Prostate gland (tissue), 2 donors: Measurements from ENCODE around the gene PRKD1. TPM values are rescaled to one million over a fixed set of nuclear protein-coding genes. Genes with fewer than 3 reads are reported as not detected.
A peak's percentile ranks its signal among the peaks of the same experiment; 100 is the strongest.

Source experiments
- DNase-seq: peaks from one replicate; pipeline ENCODE4 v3.0.0-alpha.2; 2019; ENCODE audit warnings: low spot score
- H3K27ac ChIP-seq, 2 donors: fragments of 200-600 bp; sonication (generic); 2 replicates each; pipeline ENCODE4 v1.5.1; 2017 to 2019
- H3K27me3 ChIP-seq: fragments of 200-600 bp; sonication (generic); replicated peaks from 2 replicates; pipeline ENCODE4 v1.5.1; 2019; ENCODE audit not compliant: insufficient read depth
- H3K36me3 ChIP-seq, 2 donors: fragments of 200-600 bp; sonication (generic); 1 replicate in 1 of 2; 2 replicates in 1 of 2; pipeline versions ENCODE4 v1.5.1 to v1.8.1; 2017 to 2019
- H3K4me1 ChIP-seq: fragments of 200-600 bp; sonication (generic); replicated peaks from 2 replicates; pipeline ENCODE4 v1.5.1; 2019
- H3K4me3 ChIP-seq, 2 donors: fragments of 200-600 bp; sonication (generic); 2 replicates each; pipeline ENCODE4 v1.5.1; 2017 to 2019
- H3K9me3 ChIP-seq: fragments of 200-600 bp; sonication (generic); 2 replicates; pipeline ENCODE4 v1.5.1; 2017
- POLR2A ChIP-seq: fragments of 450-650 bp; IDR thresholded peaks from one replicate; pipeline ENCODE4 v1.6.1; 2016; ENCODE audit warnings: antibody characterized with exemption, mild to moderate bottlenecking
- POLR2AphosphoS5 ChIP-seq: sonication (generic); formaldehyde crosslinking; IDR thresholded peaks from one replicate; pipeline ENCODE4 v1.6.1; 2017; ENCODE audit warnings: antibody characterized with exemption
- WGBS: methylation state at CpG from one replicate; pipeline ENCODE4 v1.1.5; 2018; 5-methylcytosine and 5-hydroxymethylcytosine counted together
- intact Hi-C: fragments of 100-400 bp; cut with DNase I; formaldehyde crosslinking; loops from one replicate; pipeline ENCODE4 v1.14.2; 2022
- total RNA-seq, 2 donors: library from RNA; depleted of rRNA; stranded (reverse); fragments of >200 nt; gene quantifications; one replicate each; pipeline ENCODE4 v1.1.0, GENCODE V29; 2016
- TF ChIP-seq, protein P1 (sequence below), 4 experiments: fragments of 200-600 bp in 2 of 4; fragments of 450-650 bp in 2 of 4; sonication (generic) in 2 of 4; IDR thresholded peaks; 1 replicate in 3 of 4; 2 replicates in 1 of 4; pipeline ENCODE4 v1.5.1; 2016 to 2019; ENCODE audit warnings: antibody characterized with exemption in 4 of 4, mild to moderate bottlenecking in 2 of 4, moderate library complexity in 2 of 4

The PRKD1 gene
- total RNA-seq, 2 donors from 2014 or later: 45.0 to 82.0 TPM

DNA sequence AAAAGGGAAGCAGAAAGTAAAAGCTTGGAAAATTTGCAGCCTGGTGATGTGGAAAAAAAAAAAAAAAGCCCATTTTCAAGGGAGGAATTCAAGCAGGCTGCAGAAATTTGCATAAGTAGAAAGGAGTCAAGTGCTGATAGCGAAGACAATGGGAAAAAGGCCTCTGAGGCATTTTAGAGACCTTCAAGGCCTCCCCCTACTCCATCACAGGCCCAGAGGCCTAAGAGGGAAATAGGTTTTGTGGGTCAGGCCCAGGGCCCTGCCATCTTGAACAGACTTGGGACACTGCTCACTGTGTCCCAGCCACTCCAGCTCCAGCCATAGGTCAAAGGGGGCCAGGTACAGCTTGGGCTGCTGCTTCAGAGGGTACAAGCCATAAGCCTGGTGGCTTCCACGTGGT lies 13.8 kb upstream of the PRKD1 start:
- H3K4me1 ChIP-seq: no peaks in the 10 kb centered on the region
- no peak overlapping the region for H3K4me3 ChIP-seq
- TF ChIP-seq POLR2A (no peak), POLR2AphosphoS5 (no peak)
- TF ChIP-seq, protein P1, sequence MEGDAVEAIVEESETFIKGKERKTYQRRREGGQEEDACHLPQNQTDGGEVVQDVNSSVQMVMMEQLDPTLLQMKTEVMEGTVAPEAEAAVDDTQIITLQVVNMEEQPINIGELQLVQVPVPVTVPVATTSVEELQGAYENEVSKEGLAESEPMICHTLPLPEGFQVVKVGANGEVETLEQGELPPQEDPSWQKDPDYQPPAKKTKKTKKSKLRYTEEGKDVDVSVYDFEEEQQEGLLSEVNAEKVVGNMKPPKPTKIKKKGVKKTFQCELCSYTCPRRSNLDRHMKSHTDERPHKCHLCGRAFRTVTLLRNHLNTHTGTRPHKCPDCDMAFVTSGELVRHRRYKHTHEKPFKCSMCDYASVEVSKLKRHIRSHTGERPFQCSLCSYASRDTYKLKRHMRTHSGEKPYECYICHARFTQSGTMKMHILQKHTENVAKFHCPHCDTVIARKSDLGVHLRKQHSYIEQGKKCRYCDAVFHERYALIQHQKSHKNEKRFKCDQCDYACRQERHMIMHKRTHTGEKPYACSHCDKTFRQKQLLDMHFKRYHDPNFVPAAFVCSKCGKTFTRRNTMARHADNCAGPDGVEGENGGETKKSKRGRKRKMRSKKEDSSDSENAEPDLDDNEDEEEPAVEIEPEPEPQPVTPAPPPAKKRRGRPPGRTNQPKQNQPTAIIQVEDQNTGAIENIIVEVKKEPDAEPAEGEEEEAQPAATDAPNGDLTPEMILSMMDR (IDR thresholded peaks at IDR 0.05): no peak
- DNase-seq: no peak
- 58% methylated on average over 2 of the region's 2 CpGs for WGBS
- no peaks in the 10 kb centered on the region for H3K36me3 ChIP-seq
- H3K27me3 ChIP-seq: no peaks in the 10 kb centered on the region
- intact Hi-C loops: no loop called here
- H3K9me3 ChIP-seq: no peaks in the 10 kb centered on the region
- H3K27ac ChIP-seq: no peak overlapping the region

DNA sequence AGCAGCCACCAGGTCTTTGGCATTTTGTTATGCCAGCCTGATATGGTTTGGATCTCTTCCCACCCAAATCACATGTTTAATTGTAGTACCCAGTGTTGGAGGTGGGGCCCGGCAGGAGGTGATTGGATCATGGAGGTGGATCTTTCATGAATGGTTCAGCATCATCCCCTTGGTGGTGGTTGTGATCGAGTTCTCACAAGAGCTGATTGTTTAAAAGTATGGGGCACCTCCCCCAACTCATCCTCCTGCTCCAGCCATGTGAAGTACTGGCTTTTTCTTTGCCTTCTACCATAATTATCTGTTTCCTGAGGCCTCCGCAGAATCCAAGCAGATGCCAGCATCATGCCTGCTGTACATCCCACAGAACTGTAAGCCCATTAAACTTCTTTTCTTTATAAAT lies 12.8 kb upstream of the PRKD1 start:
- Histone ChIP-seq H3K4me1 (no peaks in the 10 kb centered on the region), H3K9me3 (no peaks in the 10 kb centered on the region), H3K27me3 (no peaks in the 10 kb centered on the region), H3K4me3 (no peak overlapping the region), H3K36me3 (no peaks in the 10 kb centered on the region), H3K27ac (no peak overlapping the region)
- WGBS: 91% methylated on average over 3 of the region's 3 CpGs
- DNase-seq: no peak
- TF ChIP-seq POLR2A: no peak
- intact Hi-C loops: no loop called here

DNA sequence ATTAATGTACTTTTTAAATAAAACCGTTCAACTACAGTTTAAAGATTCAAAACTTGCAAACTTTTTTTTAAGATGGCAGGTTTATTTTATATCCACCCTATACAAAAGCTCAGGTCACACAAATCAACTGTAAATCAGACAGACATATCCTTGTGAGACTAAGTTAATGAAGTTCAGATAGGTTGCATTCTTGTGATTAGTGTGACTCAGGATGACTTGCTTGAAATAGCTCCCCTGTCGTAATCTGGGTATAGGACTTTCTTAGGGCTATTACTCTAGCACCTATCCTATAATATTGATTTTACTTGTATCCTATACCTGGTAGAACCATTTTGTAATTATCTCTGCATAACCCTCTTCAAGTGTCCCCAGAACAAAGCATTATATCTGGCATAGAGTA lies 9.5 kb upstream of the PRKD1 start:
- no peaks in the 10 kb centered on the region for H3K27me3 ChIP-seq
- H3K4me1 ChIP-seq: no peaks in the 10 kb centered on the region
- intact Hi-C loops: no loop called here
- no peak overlapping the region for H3K4me3 ChIP-seq
- WGBS: 91% methylated on average over 2 of the region's 2 CpGs
- no peaks in the 10 kb centered on the region for H3K9me3 ChIP-seq
- DNase-seq: no peak
- H3K27ac ChIP-seq: no peak overlapping the region
- no peaks in the 10 kb centered on the region for H3K36me3 ChIP-seq
- TF ChIP-seq POLR2A (no peak), POLR2AphosphoS5 (no peak)
- TF ChIP-seq, protein P1 (IDR thresholded peaks at IDR 0.05): no peak

DNA sequence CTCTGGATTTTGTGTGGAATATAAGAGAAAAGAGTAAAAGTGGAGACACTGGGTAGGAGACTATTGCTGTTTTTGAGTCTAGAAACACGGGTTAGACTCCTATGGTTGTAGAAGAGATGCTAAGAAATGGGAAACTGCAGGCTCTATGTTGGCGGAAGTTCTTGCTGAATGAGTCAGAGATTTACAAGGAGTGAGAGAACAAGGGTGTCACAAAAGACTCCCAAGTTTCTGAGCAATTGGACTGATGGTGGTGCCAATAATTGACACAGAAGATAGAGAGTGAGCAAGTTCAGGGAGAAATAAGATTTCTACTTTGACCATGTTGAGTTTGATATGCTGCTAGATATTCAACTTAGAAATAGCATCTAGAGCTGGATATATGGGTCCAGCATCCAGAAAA lies 2.6 kb upstream of the PRKD1 start:
- no peak for DNase-seq
- WGBS: 24% methylated on average over 2 of the region's 2 CpGs
- TF ChIP-seq, protein P1 (IDR thresholded peaks at IDR 0.05): no peak
- no peak for TF ChIP-seq POLR2AphosphoS5
- TF ChIP-seq POLR2A: no peak
- H3K9me3 ChIP-seq: no peaks in the 10 kb centered on the region
- no peaks in the 10 kb centered on the region for H3K27me3 ChIP-seq
- H3K4me3 ChIP-seq: no peak overlapping the region
- H3K36me3 ChIP-seq: no peaks in the 10 kb centered on the region
- no peaks in the 10 kb centered on the region for H3K4me1 ChIP-seq
- no peak overlapping the region for H3K27ac ChIP-seq
- intact Hi-C loops: no loop called here

DNA sequence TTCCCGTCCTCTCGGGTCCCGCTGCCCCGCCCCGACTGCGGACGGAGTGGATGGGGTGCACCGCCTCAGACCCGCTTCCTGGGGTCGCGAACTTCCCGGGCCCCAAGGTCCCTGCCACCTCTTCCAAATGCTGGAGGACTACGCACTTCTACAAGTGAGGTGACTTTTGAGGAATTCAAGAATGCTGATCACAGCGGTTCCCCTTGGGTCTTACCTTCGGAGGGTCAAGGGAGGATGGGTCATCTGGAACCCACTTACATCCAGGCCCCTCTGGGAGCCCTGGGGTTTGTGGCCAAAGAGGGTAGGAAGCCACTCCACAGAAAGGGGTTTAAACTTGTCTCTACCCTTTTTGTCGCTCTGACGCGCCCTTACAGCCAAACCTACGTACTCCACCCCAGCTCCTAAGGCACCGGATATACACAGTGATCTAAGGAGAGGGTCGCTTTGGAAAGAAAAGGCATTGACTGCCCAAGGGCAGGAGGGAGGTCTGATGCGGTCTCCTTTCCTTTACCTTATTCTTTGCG lies 532 bp upstream of the PRKD1 start:
- DNase-seq: no peak
- TF ChIP-seq, protein P1 (IDR thresholded peaks at IDR 0.05): no peak
- TF ChIP-seq POLR2AphosphoS5 (no peak), POLR2A (no peak)
- WGBS: 40% methylated on average over 20 of the region's 23 CpGs
- H3K4me1 ChIP-seq: no peaks in the 10 kb centered on the region
- no peaks in the 10 kb centered on the region for H3K9me3 ChIP-seq
- H3K36me3 ChIP-seq: no peaks in the 10 kb centered on the region
- no peaks in the 10 kb centered on the region for H3K27me3 ChIP-seq
- intact Hi-C loops: loop anchor here (5.0 to 10.0 kb wide), 2 partner anchors 186 to 373 kb away; no protein-coding TSS in a partner anchor
- H3K4me3 ChIP-seq: peak overlapping the region; percentile 69 to 79
- H3K27ac ChIP-seq: peak overlapping the region; percentile 80 to 81
